ENCODE data around the gene DPH3.

DNA sequence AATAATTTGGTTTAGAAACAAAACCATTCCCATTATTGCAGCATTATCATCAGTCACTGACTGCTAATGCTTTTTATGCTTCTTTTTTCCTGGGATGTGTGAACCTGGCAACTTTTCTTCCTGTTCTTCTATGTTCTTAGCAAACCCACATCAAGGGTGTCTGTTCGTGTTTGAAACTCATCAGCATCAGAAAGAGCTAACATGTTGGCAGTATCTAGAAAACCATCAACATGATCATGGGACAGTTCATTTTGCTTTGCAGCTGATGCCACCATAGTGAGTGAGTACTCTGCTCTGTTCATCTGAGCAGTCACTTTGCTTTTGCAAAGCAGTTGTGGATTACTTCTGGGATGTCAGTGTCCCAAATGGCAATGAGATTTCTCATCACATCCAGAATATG is 5.9 kb downstream of the DPH3 start:
- TF ChIP-seq, protein P1, sequence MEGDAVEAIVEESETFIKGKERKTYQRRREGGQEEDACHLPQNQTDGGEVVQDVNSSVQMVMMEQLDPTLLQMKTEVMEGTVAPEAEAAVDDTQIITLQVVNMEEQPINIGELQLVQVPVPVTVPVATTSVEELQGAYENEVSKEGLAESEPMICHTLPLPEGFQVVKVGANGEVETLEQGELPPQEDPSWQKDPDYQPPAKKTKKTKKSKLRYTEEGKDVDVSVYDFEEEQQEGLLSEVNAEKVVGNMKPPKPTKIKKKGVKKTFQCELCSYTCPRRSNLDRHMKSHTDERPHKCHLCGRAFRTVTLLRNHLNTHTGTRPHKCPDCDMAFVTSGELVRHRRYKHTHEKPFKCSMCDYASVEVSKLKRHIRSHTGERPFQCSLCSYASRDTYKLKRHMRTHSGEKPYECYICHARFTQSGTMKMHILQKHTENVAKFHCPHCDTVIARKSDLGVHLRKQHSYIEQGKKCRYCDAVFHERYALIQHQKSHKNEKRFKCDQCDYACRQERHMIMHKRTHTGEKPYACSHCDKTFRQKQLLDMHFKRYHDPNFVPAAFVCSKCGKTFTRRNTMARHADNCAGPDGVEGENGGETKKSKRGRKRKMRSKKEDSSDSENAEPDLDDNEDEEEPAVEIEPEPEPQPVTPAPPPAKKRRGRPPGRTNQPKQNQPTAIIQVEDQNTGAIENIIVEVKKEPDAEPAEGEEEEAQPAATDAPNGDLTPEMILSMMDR (IDR thresholded peaks at IDR 0.05; ENCODE audit: extremely low read depth in 1 of 2, insufficient read depth in 1 of 2, low read depth in 1 of 2, low read length in 2 of 2), result no peak
- TF ChIP-seq, protein P2, sequence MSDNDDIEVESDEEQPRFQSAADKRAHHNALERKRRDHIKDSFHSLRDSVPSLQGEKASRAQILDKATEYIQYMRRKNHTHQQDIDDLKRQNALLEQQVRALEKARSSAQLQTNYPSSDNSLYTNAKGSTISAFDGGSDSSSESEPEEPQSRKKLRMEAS (IDR thresholded peaks at IDR 0.05; ENCODE audit: insufficient read depth, insufficient read length), result no peak
- TF ChIP-seq POLR2AphosphoS5 (IDR thresholded peaks at IDR 0.05; ENCODE audit: insufficient read depth, low read depth, low read length) (no peak), POLR2A (IDR thresholded peaks at IDR 0.05; ENCODE audit: low read depth, low read length) (no peak), GATA2 (IDR thresholded peaks at IDR 0.05; ENCODE audit: insufficient read depth, insufficient read length, low read depth, low read length) (no peak), FOS (IDR thresholded peaks at IDR 0.05; ENCODE audit: borderline replicate concordance, insufficient read depth, low read length) (no peak), MYC (IDR thresholded peaks at IDR 0.05; ENCODE audit: low read depth, low read length) (no peak)
